Neural cell (in vitro differentiated cells): ENCODE measurements around the gene TCF4. TPM values are rescaled to one million over a fixed set of nuclear protein-coding genes. Genes with fewer than 3 reads are reported as not detected.

Experiments used
- H2AFZ ChIP-seq: fragments of 200-600, 300-800 bp; sonication (generic), shearing (Covaris generic); 2 replicates; pipeline ENCODE4 v1.6.0; 2014; ENCODE audit warnings: low read depth, mild to moderate bottlenecking, antibody characterized with exemption, low read length, moderate library complexity
- H3F3A ChIP-seq: fragments of 200-600 bp; shearing (Covaris generic); 2 replicates; pipeline ENCODE4 v1.6.1; 2016; ENCODE audit warnings: mild to moderate bottlenecking, moderate library complexity, mixed read lengths, antibody characterized with exemption, low read length; ENCODE audit not compliant: insufficient read depth, poor library complexity, severe bottlenecking
- H3K27ac ChIP-seq: fragments of 200-600, 300-800 bp; sonication (generic), shearing (Covaris generic); 2 replicates; pipeline ENCODE4 v1.5.1; 2014; ENCODE audit warnings: mild to moderate bottlenecking, low read length, moderate library complexity
- H3K27me3 ChIP-seq: fragments of 300-800, 200-600 bp; sonication (generic), shearing (Covaris generic); 2 replicates; pipeline ENCODE4 v1.6.0; 2014; ENCODE audit warnings: mild to moderate bottlenecking, low read depth, low read length, moderate library complexity; ENCODE audit not compliant: insufficient read depth
- H3K36me3 ChIP-seq: fragments of 300-800, 200-600 bp; sonication (generic), shearing (Covaris generic); 2 replicates; pipeline ENCODE4 v1.5.1; 2014; ENCODE audit warnings: mild to moderate bottlenecking, antibody characterized with exemption, low read length, moderate library complexity; ENCODE audit not compliant: insufficient read depth
- H3K4me2 ChIP-seq: fragments of 300-800, 200-600 bp; sonication (generic), shearing (Covaris generic); 2 replicates; pipeline ENCODE4 v1.6.0; 2014; ENCODE audit warnings: mild to moderate bottlenecking, low read length
- H3K4me3 ChIP-seq: fragments of 300-800, 200-600 bp; sonication (generic), shearing (Covaris generic); 2 replicates; pipeline ENCODE4 v1.5.1; 2014; ENCODE audit warnings: mild to moderate bottlenecking, low read length, moderate library complexity
- H3K79me2 ChIP-seq: fragments of 200-600 bp; shearing (Covaris generic); replicated peaks from 2 replicates; pipeline ENCODE4 v1.6.0; 2014; ENCODE audit warnings: mild to moderate bottlenecking, low read length, moderate library complexity; ENCODE audit not compliant: insufficient read depth
- H3K9ac ChIP-seq: fragments of 300-800, 200-600 bp; sonication (generic), shearing (Covaris generic); 2 replicates; pipeline ENCODE4 v1.6.1; 2016; ENCODE audit warnings: mild to moderate bottlenecking, low read length, mixed read lengths
- H3K9me2 ChIP-seq: fragments of 200-600 bp; shearing (Covaris generic); 2 replicates; pipeline ENCODE4 v1.6.1; 2016; ENCODE audit warnings: mild to moderate bottlenecking, low read length, mixed read lengths; ENCODE audit not compliant: insufficient read depth
- H3K9me3 ChIP-seq: fragments of 200-600, 300-800 bp; sonication (generic), shearing (Covaris generic); 2 replicates; pipeline ENCODE4 v1.6.1; 2016; ENCODE audit warnings: mild to moderate bottlenecking, mixed run types, low read length, moderate library complexity, mixed read lengths
- H4K20me1 ChIP-seq: fragments of 200-600 bp; shearing (Covaris generic); 2 replicates; pipeline ENCODE4 v1.6.1; 2016; ENCODE audit warnings: mild to moderate bottlenecking, mixed run types; ENCODE audit not compliant: insufficient read depth
- EP300 ChIP-seq: fragments of 450-650 bp; conservative IDR thresholded peaks from 2 replicates; pipeline ENCODE4 v1.6.1; 2014; ENCODE audit warnings: antibody characterized with exemption, mild to moderate bottlenecking, moderate library complexity; ENCODE audit not compliant: poor library complexity, severe bottlenecking
- EZH2 ChIP-seq: fragments of 200-600, 300-800 bp; shearing (Covaris generic), sonication (generic); IDR thresholded peaks from 2 replicates; pipeline ENCODE4 v1.6.1; 2014; ENCODE audit warnings: antibody characterized with exemption, low read length, borderline replicate concordance, mild to moderate bottlenecking; ENCODE audit not compliant: insufficient read depth, poor library complexity, severe bottlenecking
- MXI1 ChIP-seq: fragments of 450-650 bp; conservative IDR thresholded peaks from 2 replicates; pipeline ENCODE4 v1.6.1; 2014; ENCODE audit warnings: antibody characterized with exemption, mild to moderate bottlenecking; ENCODE audit not compliant: poor library complexity, severe bottlenecking
- POLR2AphosphoS5 ChIP-seq: IDR thresholded peaks from 2 replicates; pipeline ENCODE4 v1.6.1; 2012
- RAD21 ChIP-seq: fragments of 450-650 bp; conservative IDR thresholded peaks from 2 replicates; pipeline ENCODE4 v1.6.1; 2014; ENCODE audit warnings: antibody characterized with exemption, mild to moderate bottlenecking, moderate library complexity
- SMC3 ChIP-seq: fragments of 450-650 bp; conservative IDR thresholded peaks from 2 replicates; pipeline ENCODE4 v1.6.1; 2014; ENCODE audit warnings: antibody characterized with exemption, mild to moderate bottlenecking, moderate library complexity; ENCODE audit not compliant: poor library complexity
- polyA plus RNA-seq: library from polyadenylated mRNA; depleted of rRNA; stranded (reverse); fragments of >200 nt; gene quantifications from 2 replicates; pipeline ENCODE4 v1.2.3, GENCODE V29; 2014
- TF ChIP-seq, protein P1 (sequence below): IDR thresholded peaks from 2 replicates; pipeline ENCODE4 v1.6.1; 2012; ENCODE audit warnings: borderline replicate concordance
- TF ChIP-seq, protein P2 (sequence below): fragments of 450-650 bp; IDR thresholded peaks from 2 replicates; pipeline ENCODE4 v1.5.1; 2014; ENCODE audit warnings: antibody characterized with exemption, mild to moderate bottlenecking, moderate library complexity; ENCODE audit not compliant: poor library complexity, severe bottlenecking

TCF4 gene
- polyA plus RNA-seq, 1 donor from 2014 or later = 7.0 TPM

DNA sequence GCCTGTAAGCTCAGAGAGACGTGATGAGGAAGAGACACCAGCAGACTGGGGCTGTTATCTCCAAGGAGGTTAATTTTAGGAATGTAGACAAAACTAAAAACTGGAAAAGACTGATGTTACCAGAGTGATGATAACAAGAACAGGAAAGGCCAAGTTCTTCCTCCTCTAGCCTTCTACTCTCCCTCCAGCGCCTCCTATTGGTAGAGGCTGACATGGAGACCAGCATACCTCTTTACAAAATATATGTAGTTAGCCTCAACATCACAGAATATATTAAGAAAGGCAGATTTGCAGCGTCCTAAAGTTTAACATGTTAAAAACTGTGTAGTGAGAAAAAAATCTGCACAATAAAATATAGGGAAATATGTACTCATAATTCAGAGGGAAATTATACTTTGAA is 66.0 kb downstream of the TCF4 start:
- no peaks in the 10 kb centered on the region for H3F3A ChIP-seq
- H3K4me3 ChIP-seq = no peak overlapping the region
- H3K36me3 ChIP-seq = no peaks in the 10 kb centered on the region
- H3K27me3 ChIP-seq = no peaks in the 10 kb centered on the region
- TF ChIP-seq, protein P1, sequence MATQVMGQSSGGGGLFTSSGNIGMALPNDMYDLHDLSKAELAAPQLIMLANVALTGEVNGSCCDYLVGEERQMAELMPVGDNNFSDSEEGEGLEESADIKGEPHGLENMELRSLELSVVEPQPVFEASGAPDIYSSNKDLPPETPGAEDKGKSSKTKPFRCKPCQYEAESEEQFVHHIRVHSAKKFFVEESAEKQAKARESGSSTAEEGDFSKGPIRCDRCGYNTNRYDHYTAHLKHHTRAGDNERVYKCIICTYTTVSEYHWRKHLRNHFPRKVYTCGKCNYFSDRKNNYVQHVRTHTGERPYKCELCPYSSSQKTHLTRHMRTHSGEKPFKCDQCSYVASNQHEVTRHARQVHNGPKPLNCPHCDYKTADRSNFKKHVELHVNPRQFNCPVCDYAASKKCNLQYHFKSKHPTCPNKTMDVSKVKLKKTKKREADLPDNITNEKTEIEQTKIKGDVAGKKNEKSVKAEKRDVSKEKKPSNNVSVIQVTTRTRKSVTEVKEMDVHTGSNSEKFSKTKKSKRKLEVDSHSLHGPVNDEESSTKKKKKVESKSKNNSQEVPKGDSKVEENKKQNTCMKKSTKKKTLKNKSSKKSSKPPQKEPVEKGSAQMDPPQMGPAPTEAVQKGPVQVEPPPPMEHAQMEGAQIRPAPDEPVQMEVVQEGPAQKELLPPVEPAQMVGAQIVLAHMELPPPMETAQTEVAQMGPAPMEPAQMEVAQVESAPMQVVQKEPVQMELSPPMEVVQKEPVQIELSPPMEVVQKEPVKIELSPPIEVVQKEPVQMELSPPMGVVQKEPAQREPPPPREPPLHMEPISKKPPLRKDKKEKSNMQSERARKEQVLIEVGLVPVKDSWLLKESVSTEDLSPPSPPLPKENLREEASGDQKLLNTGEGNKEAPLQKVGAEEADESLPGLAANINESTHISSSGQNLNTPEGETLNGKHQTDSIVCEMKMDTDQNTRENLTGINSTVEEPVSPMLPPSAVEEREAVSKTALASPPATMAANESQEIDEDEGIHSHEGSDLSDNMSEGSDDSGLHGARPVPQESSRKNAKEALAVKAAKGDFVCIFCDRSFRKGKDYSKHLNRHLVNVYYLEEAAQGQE = no peak
- no peak overlapping the region for H2AFZ ChIP-seq
- no peak overlapping the region for H3K4me2 ChIP-seq
- H3K79me2 ChIP-seq = peaks cover 13% of the 10 kb centered on the region
- H3K27ac ChIP-seq = no peak overlapping the region
- no peak overlapping the region for H3K9ac ChIP-seq
- no peaks in the 10 kb centered on the region for H3K9me3 ChIP-seq
- H3K9me2 ChIP-seq = no peaks in the 10 kb centered on the region
- H4K20me1 ChIP-seq = no peaks in the 10 kb centered on the region

DNA sequence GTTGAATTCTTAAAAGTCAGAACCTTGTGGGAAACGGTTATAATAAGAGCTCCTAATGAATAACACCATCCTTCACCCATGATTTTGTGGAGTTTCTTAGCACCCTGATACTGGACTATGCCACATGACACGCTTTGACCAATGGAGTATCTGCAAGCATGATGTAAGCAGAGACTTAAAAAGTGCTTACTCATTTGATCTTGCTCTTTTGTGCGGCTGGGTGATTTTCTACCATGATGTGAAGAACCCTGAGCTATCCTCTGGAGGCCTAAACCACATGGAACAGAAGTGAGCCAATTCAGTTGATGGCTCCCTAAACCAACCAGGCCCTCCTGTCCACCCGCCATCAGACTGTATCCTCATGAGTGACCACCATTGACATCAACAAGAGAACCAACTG is 70.9 kb downstream of the TCF4 start:
- H2AFZ ChIP-seq = no peak overlapping the region
- no peaks in the 10 kb centered on the region for H3K9me2 ChIP-seq
- H3K4me2 ChIP-seq = no peak overlapping the region
- H3K36me3 ChIP-seq = no peaks in the 10 kb centered on the region
- no peaks in the 10 kb centered on the region for H3F3A ChIP-seq
- TF ChIP-seq EZH2 = no peak
- TF ChIP-seq, protein P1 = no peak
- TF ChIP-seq SMC3 = no peak
- TF ChIP-seq MXI1 = no peak
- no peak for TF ChIP-seq POLR2AphosphoS5
- TF ChIP-seq EP300 = no peak
- no peak for TF ChIP-seq RAD21
- TF ChIP-seq, protein P2, sequence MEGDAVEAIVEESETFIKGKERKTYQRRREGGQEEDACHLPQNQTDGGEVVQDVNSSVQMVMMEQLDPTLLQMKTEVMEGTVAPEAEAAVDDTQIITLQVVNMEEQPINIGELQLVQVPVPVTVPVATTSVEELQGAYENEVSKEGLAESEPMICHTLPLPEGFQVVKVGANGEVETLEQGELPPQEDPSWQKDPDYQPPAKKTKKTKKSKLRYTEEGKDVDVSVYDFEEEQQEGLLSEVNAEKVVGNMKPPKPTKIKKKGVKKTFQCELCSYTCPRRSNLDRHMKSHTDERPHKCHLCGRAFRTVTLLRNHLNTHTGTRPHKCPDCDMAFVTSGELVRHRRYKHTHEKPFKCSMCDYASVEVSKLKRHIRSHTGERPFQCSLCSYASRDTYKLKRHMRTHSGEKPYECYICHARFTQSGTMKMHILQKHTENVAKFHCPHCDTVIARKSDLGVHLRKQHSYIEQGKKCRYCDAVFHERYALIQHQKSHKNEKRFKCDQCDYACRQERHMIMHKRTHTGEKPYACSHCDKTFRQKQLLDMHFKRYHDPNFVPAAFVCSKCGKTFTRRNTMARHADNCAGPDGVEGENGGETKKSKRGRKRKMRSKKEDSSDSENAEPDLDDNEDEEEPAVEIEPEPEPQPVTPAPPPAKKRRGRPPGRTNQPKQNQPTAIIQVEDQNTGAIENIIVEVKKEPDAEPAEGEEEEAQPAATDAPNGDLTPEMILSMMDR = no peak
- peaks cover 16% of the 10 kb centered on the region for H3K79me2 ChIP-seq
- H3K27ac ChIP-seq = no peak overlapping the region
- H4K20me1 ChIP-seq = no peaks in the 10 kb centered on the region
- H3K9ac ChIP-seq = no peak overlapping the region
- no peaks in the 10 kb centered on the region for H3K27me3 ChIP-seq
- H3K9me3 ChIP-seq = no peaks in the 10 kb centered on the region
- H3K4me3 ChIP-seq = no peak overlapping the region
